EL (cell line): Measurements from ENCODE around the gene CCDC7.
"Not testable (repeated sequence)": the region's sequence is repeated elsewhere in the genome, so short reads cannot be mapped to it uniquely, and the experiment has no call there.

ENCODE experiments used
- DNase-seq: peaks from one replicate; pipeline ENCODE4 v3.0.0-alpha.2; 2016

Gene CCDC7

DNA sequence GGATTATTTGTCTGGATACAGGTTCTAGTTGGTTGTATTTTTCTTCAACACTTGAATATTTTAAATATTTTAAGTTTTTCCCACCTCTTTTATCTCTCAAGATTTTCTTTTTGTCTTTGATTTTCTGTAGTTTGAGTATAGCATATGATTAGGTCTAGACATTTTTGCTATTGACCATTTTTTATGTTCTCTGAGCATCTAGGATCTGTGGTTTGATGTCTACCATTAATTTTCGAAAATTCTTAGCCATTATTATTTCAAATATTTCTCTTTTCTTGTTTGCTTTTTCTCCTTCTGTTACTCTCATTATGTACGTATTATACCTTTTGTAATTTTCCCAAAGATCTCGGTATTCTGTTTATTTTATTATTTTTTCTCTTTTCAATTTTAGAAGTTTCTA, 293.0 kb downstream of the CCDC7 start:
- no peak for DNase-seq

DNA sequence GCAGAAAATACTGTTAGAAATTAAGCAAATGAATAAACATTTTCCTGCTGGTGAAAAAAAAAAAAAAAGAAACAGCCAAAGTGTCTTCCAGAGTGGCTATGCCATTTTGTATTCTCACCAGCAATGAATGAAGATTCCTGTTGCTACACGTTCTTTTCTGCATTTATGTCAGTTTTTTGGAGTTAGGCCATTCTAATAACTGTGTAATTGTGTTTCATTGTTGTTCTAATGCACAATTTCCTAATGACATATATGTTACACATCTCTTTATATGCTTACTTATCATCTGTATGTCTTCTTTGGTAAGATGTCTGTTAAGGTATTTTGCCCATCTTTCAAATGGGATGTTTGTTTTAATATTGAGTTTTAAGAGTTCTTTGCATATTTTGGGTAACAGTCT, 298.4 kb downstream of the CCDC7 start:
- no peak for DNase-seq

DNA sequence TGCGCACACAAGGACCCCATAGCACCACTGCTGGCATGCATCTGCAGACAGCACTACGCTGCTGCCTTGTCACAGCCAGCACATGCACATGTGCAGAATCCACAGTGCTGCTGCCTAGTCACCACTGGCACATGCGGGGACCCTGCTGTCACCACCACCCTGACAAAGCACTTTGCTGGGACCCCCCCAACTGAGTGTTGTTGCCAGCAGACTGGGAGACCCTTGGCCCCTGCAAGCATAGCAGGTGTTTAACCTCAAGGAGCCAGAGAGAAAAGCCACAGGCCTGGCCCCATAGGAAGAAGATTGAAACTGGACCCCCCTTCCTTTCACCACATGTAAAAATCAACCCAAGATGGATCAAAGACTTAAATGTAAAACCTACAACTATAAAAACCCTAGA, 300.9 kb downstream of the CCDC7 start:
- DNase-seq: no peak

DNA sequence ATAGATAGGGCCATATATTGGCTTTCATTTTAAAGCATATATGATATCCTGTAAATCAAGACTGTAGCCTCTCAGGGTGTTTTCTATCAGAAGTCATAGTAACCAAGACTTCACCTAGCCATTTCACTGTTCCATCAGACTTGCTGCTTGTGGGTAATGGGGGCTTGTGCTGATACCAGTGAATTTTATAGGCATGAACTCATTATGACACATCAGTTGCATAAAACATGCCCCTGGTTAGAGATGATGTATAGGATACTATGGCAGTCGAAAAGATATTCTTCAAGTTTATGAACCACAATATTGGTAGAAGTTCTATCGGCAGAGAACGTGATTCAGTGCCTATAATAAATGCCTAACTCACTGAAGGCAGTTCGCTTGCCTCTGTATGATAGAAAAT, 305.6 kb downstream of the CCDC7 start:
- DNase-seq: no peak

DNA sequence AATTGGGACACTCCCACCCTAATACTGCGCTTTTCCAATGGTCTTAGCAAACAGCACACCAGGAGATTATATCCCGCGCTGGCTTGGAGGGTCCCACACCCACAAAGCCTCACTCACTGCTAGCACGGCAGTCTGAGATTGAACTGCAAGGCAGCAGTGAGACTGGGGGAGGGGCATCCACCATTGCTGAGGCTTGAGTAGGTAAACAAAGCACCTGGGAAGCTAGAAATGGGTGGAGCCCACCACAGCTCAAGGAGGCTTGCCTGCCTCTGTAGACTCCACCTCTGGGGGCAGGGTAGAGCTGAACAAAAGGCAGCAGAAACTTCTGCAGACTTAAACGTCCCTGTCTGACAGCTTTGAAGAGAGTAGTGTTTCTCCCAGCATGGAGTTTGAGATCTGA, 309.0 kb downstream of the CCDC7 start:
- not testable (repeated sequence) for DNase-seq

DNA sequence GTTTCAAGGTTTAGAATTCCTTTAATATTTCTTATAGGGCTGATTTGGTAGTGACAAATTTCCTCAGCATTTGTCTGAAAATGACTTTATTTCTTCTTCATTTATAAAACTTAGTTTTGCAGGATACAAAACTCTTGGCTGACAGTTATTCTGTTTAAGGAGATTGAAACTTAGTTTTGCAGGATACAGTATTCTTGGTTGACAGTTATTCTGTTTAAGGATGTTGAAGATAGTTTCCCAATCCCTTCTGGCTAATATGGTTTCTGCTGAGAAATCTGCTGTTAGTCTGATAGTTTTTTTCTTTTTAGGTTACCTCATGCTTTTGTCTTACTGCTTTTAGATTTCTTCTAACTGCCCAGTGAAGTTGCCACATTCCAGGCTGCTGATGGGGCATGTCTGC, 325.3 kb downstream of the CCDC7 start:
- no peak for DNase-seq

DNA sequence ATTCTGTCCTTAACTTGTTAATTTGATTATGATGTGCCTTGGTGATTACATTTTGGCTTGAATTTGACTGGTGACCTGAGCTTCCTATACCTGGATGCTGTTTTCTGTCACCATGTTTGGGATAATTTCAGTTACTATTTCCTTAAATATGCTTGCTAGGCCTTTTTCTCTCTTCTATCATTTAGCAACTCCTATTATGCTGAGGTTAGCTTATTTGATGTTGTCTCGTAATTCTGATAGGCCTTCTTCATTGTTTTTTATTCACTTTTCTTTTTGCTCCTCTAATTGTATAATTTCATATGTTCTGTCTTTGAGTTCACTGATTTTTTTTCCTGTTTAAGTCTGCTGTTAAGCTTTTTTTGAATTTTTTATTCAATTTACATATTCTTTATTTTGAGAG, 327.2 kb downstream of the CCDC7 start:
- DNase-seq: no peak

DNA sequence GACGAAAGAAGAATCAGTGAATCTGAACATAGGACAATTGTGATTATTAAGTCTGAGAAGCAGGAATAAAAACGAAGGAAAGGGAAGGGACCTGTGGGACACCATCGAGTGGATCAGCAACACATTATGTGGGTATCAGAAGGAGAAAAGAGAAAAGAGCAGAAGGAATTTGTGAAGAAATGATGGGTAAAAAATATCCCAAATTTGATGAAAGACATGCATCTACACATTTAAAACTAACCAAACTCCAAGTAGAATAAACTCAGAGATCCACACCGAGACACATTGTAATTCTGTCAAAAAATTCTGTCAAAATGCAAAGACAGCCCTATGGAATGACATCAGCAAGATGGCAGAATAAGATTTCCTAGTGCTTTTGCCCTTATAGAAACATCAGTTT, 341.0 kb downstream of the CCDC7 start:
- DNase-seq: no peak

DNA sequence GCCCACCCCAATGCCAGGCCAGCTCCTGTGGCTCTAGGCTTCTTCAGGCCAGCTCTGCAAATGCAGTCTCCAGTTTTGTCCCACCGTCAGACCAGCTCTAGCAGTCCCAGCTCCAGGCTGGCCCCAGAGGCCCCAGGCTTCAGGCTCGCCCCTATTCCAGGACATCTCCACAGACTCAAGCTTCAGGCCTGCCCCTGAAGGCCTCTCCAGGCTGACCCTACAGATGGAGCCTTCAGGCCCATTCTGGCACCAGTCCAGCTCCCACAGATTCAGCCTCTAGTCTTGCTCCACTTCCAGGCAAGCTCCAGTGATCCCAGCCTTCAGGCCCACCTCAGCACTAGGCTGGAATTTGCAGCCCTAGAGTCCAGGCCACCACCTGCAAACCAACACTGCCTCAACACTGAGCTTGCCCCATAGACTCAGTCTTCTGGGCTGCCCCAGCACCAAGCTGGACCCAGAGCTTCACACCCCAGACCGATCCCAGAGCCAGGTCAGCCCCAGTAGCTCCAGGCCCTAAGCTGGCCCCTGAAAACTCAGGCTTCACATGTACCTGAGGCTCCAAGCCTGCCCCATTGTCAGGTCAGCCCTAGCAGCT, 341.8 kb downstream of the CCDC7 start:
- DNase-seq: no peak

DNA sequence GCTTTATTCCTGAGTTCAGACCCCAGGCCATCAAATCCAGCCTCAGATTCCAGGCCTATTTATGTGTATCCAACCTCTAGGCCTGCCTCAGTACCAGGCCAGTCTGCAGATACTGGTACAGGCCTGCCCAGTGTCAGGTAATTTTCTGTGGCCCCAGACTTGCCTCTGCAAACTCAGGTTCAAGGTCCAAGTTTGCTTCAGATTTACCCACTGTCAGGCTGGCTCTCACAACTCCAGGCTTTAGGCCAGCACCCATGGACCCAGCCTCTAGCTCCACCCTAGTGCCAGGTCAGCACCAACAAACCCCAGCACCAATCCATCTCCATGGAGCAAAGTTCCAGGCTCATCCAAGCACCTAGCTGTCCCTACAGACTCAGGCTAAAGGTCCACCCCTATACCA, 342.4 kb downstream of the CCDC7 start:
- DNase-seq: no peak

DNA sequence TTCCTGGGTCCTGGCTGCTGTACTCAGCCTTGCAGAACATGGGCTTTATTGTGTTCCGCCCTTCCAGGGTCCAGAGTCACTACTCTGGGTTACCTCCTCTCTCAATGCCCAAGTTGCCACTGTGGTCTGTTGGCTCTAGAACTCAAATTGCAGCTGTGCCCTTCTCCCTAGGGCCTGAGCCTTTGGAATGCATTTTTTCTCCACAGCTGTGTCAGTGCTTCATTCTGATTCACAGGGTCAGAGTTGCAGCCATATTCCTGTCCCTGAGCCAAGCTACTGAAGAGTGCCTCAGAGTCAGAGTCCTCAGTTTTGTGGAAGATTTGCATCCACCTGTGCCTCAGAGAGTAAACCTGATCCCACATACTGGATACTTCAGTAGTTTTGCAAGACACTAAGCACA, 344.5 kb downstream of the CCDC7 start:
- peak; percentile 26 for DNase-seq

DNA sequence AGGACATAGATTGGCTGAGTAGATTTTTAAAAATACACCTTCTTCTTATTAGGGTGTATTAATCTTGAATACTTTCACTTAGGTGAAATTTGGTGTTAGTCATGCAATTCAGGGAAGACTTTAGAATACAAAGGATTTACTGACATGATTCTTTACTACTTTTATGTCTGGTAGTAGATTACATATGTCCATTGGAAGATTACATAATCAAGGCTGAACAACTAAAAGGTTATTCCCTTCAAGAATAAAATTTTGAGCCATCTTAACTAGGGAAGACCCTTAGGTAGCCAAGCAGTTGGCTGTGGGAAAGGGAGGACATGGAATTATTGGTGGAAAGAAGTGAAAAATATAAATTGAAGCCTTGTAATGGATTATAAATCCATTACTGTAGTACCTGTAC, 347.1 kb downstream of the CCDC7 start:
- DNase-seq: no peak

DNA sequence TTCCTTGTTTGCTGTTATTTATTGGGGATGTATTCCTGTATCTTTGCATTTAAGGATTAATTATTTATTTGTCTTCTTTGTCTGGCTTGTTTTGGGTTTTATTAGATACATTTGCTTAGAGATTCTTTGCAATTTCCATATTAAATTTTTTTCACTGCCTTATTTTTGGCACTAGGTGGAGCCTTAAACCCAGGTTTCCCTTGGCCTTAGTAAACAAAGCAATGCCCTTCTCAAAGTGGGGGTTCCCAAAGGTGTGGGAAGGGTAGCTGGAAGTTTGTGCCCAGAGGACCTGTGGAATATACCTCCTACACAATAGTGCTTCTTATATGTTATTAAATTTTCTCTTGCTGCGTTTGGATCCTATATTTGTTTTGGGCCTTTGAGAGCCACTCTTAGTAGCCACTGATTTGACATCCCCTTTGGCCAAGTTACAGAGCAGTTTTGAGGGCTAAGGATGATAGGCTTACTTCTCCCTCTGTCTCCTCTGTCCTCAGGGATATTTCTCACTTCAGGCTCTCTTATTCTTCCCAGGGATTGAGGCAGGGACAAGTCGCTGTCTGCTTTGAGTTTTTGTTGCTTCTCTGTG, 349.8 kb downstream of the CCDC7 start:
- DNase-seq: peak; percentile 40

DNA sequence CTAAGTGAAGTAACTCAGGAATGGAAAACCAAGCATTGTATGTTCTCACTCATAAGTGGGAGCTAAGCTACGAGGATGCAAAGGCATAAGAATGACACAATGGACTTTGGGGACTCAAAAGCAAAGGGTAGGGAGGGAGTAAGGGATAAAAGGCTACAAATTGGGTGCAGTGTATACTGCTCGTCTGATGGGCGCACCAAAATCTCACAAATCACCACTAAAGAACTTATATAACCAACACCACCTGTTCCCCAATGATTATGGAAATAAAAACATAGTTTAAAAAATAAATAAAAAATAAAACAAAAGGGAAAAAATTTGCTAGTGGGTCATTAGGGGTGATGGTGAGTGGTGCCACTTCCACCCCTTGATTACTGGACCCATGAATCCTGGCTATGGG, 351.5 kb downstream of the CCDC7 start:
- DNase-seq: not testable (repeated sequence)

DNA sequence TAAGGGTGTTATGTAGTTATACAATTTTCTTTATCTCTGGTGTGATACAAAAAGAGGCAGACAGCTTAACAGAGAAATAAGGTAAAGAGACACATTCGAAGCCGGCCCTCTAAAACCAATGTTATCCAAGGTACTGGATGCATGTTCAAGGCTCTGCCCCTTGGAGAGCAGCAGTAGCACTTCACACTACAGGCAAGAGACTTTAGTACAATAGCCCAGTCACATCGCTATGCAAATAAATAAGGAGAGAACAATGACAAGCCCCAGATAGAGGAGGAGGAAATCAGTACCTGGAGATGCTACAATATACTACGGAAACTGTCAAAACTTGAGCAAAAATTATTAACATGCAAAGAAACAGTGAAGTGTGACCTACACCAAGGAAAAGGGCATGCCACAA, 401.0 kb downstream of the CCDC7 start:
- DNase-seq: no peak

DNA sequence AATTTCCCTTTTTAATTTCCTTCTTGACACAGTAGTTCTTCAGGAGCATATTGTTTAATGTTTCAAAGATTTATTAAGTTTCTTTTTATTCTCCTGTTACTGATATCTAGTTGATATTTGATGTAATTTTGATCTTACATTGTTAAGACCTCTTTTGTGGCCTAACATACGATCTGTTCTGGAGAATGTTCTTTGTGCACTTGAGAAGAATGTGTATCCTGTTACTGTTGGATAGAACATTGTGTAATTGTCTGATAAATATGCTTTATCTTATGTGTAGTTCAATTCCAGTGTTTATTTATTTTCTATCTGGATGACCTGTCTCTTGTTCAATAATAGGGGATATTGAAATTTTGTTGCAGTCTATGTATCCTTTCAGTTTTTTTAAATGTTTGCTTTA, 405.4 kb downstream of the CCDC7 start:
- DNase-seq: no peak

DNA sequence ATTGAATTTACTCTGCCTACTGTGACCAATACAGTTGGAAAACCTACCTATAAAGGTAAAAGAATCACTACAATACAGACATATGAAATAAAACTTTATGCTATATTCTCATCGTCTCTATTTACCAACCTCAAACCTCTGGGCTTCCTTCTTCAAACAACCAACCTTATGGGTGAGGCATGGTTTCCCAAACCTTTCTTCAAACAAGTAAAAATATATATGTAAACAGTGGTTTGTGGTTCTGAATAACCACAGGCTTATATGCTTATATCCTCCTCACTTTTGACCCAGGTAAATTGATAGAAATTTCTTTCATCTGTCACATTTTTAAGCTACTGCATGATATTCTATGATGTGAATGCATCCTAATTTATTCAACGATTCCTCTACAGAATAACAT, 408.5 kb downstream of the CCDC7 start:
- DNase-seq: no peak

DNA sequence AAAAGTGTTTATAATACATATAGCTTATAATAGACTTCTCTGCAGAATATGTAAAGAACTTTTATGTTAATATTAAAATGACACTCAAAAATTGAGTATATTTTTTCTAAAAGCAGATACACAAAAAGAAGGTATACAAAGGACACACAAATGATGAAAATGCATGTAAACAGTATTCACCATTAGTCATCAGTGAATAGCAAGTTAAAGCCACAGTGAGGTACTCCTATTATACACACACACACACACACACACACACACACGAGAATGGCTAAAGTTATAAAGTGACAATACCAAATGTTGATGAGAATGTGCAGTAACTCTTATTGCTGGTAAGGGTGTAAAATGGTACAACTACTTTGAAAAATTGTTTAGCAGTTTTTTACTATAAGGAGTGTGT, 419.2 kb downstream of the CCDC7 start:
- no peak for DNase-seq

DNA sequence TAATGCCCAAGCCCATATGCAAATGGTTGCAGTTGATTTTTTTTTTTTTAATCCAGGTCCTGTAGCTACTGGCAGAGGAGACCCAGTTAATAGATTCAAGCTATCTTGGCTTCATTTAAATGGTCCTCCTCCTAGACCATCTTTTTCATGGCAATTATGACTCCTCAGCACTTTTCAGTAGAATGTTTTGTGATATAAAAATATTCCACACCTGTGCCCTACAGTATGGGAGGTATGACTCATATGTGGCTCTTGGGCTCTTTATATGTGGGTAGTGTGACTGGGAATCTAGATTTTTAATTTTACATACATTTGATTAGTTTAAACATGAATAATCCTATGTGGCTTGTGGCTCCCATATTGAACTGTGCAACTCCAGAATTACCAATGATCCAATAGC, 432.0 kb downstream of the CCDC7 start:
- DNase-seq: no peak

DNA sequence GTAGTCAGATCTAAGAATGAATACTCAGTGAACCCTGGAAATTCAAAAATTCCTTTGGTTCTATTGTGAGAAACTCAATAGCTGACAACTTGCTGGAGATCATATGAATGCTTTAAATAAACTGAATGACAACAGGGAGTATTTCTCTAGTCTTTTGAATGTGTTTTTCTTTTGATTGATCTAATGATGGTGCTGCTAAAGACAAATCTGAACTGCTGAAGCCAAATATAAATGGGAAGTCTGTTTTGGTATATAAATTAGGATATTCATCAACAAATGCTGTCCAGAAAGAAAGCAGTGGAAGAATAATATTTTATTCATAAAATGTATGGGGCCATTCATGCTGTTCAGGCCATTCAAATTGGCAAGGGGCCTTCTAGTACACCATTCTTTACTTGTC, 432.7 kb downstream of the CCDC7 start:
- DNase-seq: no peak

DNA sequence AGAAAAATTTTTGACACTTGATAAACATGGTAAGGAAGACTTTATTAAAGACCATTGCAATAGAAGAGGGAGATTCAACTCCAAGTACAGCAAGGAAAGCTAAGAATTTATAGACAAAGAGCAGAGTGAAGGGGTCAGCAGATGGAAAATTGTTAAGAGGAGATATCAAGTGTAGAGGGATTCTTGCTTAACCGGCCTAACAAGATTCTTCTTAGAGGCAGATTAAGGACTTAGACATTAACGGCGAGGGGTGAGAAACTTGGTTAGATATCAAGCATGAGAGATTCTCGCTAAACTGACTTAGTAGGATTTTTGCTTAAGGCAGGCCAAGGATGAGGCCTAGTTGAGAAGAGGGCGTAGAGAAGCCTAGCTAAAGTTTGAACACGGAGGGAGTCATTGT, 436.1 kb downstream of the CCDC7 start:
- no peak for DNase-seq

DNA sequence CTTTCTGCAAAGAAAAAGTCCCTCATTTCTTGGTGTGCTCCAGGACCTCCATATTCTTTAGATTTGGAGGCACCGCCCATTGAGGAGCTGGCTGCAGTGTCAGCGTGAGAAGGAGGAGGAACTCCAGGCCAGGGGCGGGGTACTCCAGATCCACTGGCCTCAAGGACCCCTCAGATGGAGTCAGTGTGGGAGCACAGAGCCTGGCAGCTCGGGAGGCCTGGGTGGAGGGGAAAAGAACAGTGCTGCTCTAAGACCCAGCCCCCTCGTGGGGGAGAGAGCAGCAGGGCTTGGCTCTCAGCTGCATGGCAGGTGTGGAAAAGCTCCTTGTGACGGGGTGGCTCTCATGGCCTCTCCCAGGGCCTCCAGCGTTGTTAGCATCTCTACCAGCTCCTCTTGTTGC, 441.5 kb downstream of the CCDC7 start:
- no peak for DNase-seq

DNA sequence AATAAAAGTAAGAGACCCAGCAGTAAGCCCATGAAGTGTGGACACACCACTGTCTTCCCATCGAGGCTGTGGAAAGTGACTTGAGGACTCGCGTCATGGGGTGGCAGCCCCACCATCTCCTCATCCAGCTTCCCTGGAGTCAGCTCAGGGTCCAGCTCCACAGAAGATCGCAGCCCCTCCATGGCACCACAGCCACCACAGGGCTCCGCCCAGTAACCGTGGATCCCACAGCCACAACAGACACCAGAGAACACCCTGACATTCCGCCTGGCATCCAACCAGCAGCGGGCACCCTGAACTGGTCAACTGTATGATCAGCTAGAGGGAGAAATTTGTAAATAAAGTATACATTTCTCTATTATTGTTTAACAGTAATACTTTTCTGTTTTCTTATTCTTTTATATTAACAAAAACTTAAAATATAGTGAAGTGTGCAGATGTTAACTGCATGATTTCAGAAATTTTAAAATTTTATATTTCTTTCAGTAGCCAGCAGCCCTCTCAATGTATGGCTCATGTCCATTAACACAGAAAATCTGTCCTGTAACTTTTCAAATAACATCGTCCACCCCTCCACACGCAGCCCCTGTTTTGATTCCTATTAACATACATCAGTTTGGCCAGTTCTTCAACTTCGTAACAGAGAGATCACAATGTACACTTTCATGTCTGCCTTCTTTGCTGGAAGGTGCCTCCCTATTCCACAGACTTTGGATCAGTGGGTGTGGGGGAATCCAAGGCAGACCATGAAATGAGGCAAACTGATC, 442.4 kb downstream of the CCDC7 start:
- no peak for DNase-seq

DNA sequence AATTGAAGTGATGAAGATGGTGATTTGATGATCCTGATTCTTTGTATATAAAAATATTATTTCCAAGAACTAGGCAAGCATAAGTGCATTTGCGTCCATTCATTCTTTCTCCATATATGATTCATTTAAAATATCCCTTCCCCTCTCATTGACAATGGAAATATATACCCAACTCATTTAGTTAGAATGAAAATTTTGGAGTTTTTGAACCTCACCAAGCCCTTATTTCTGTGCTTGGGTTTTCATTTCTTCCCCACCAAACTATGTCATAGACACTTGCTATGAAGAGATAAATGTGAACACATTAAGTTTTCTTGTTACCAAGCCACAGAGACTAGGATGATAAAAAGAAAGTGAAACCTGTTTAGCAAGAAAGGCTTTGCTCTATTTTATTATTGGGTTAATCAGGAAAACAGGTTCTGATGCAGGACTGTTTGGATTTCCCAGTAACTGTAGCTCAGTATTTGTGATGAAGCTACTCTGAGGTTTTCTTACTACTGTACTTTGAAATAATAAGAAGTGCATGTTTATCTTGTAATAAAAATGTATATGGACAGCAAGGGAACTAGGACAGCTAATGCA, 443.8 kb downstream of the CCDC7 start:
- DNase-seq: no peak
